Activated CD4-positive, CD25-positive, alpha-beta regulatory T cell treated with anti-CD3 and anti-CD28 coated beads, Interleukin-2, amount 50 U/mL, for 24 hours (primary cell): Measurements from ENCODE around the gene TCF12.

Experiments used
- ATAC-seq, 2 donors: fragments of 150-1000 bp; cut with Tn5 transposase; one replicate each; pipeline ENCODE4 v1.10.0; 2021; ENCODE audit warnings: mild to moderate bottlenecking in 1 of 2, moderate library complexity in 1 of 2

Gene TCF12

GRCh38 chr15:57054204-57054750 lies 135.8 kb downstream of the TCF12 start:
- no peak for ATAC-seq

GRCh38 chr15:57056357-57056756 lies 137.9 kb downstream of the TCF12 start:
- no peak for ATAC-seq

GRCh38 chr15:57057134-57057930 lies 138.9 kb downstream of the TCF12 start:
- ATAC-seq: no peak

GRCh38 chr15:57059026-57059660 lies 140.7 kb downstream of the TCF12 start:
- ATAC-seq: no peak

- ATAC-seq: no peak
Observed at GRCh38 chr15:57060799-57061198, 142.4 kb downstream of the TCF12 start.

GRCh38 chr15:57061281-57061680 lies 142.8 kb downstream of the TCF12 start:
- no peak for ATAC-seq

GRCh38 chr15:57061696-57062095 lies 143.3 kb downstream of the TCF12 start:
- no peak for ATAC-seq

- ATAC-seq: no peak
Observed at GRCh38 chr15:57064033-57064432, 145.6 kb downstream of the TCF12 start.

GRCh38 chr15:57069423-57069822 lies 151.0 kb downstream of the TCF12 start:
- no peak for ATAC-seq

- ATAC-seq: no peak
Observed at GRCh38 chr15:57070674-57071073, 152.2 kb downstream of the TCF12 start.

- ATAC-seq: no peak
Observed at GRCh38 chr15:57079446-57079845, 161.0 kb downstream of the TCF12 start.

- no peak for ATAC-seq
Observed at GRCh38 chr15:57079931-57080620, 161.6 kb downstream of the TCF12 start.

GRCh38 chr15:57082054-57082728 lies 163.7 kb downstream of the TCF12 start:
- ATAC-seq: no peak

- ATAC-seq: no peak
Observed at GRCh38 chr15:57084192-57084591, 165.7 kb downstream of the TCF12 start.

GRCh38 chr15:57085267-57085666 lies 166.8 kb downstream of the TCF12 start:
- ATAC-seq: no peak

- ATAC-seq: no peak
Observed at GRCh38 chr15:57086857-57087427, 168.5 kb downstream of the TCF12 start.

GRCh38 chr15:57089815-57090495 lies 171.5 kb downstream of the TCF12 start:
- ATAC-seq: no peak

GRCh38 chr15:57090496-57090859 lies 172.0 kb downstream of the TCF12 start:
- no peak for ATAC-seq

GRCh38 chr15:57091636-57092035 lies 173.2 kb downstream of the TCF12 start:
- no peak for ATAC-seq

GRCh38 chr15:57092252-57092651 lies 173.8 kb downstream of the TCF12 start:
- no peak for ATAC-seq

GRCh38 chr15:57094321-57095257 lies 176.1 kb downstream of the TCF12 start:
- ATAC-seq: no peak
